ENCODE measurements around the gene FBXO4. TPM values are rescaled to one million over a fixed set of nuclear protein-coding genes. Genes with fewer than 3 reads are reported as not detected.
"Not testable (repeated sequence)": the region's sequence is repeated elsewhere in the genome, so short reads cannot be mapped to it uniquely, and the experiment has no call there.

FBXO4 gene
- total and polyA plus RNA-seq, 5 donors: 3.8 to 6.6 (median 4.1) TPM

- H3K9me3 ChIP-seq (ENCODE audit: control insufficient read depth, low read length); intact Hi-C loops (cut with DNase I); H3K4me3 ChIP-seq (ENCODE audit: low read length); DNase-seq; H3K27me3 ChIP-seq (ENCODE audit: control insufficient read depth, insufficient read depth); H3K27ac ChIP-seq (ENCODE audit: low read length); ATAC-seq; H3K4me1 ChIP-seq (ENCODE audit: control insufficient read depth, insufficient read depth, low read length): not testable (repeated sequence)
- 88% methylated on average over 2 of the region's 2 CpGs for WGBS
Measured at GRCh38 chr5:41982858-41983257, 57.8 kb downstream of the FBXO4 start.

- Histone ChIP-seq H3K4me3 (ENCODE audit: low read length) (no peak overlapping the region), H3K27ac (ENCODE audit: low read length) (no peak overlapping the region), H3K27me3 (ENCODE audit: control insufficient read depth, insufficient read depth) (no peaks in the 10 kb centered on the region), H3K9me3 (ENCODE audit: control insufficient read depth, low read length) (no peaks in the 10 kb centered on the region), H3K4me1 (ENCODE audit: control insufficient read depth, insufficient read depth, low read length) (no peaks in the 10 kb centered on the region)
- intact Hi-C loops (cut with DNase I): no loop called here
- no peak for ATAC-seq
- no peak for DNase-seq
Measured at GRCh38 chr5:41983284-41983683, 58.2 kb downstream of the FBXO4 start.

GRCh38 chr5:41985945-41986695 lies 61.0 kb downstream of the FBXO4 start:
- intact Hi-C loops (cut with DNase I): no loop called here
- Histone ChIP-seq H3K4me1 (ENCODE audit: control insufficient read depth, insufficient read depth, low read length) (no peaks in the 10 kb centered on the region), H3K27ac (ENCODE audit: low read length) (no peak overlapping the region), H3K9me3 (ENCODE audit: control insufficient read depth, low read length) (no peaks in the 10 kb centered on the region), H3K4me3 (ENCODE audit: low read length) (no peak overlapping the region), H3K27me3 (ENCODE audit: control insufficient read depth, insufficient read depth) (no peaks in the 10 kb centered on the region)
- 71% methylated on average over 3 of the region's 3 CpGs for WGBS
- no peak for DNase-seq
- ATAC-seq: no peak

Other genes starting within 250 kb of the FBXO4 start
- gene OXCT1, start 54.9 kb upstream of the FBXO4 start, total RNA-seq: 100 to 1,000 TPM in 1 of 4 donors, 10 to 100 TPM in 3; 77.9 to 108 (median 84.8) TPM
- gene OXCT1, start 54.9 kb upstream of the FBXO4 start, polyA plus RNA-seq: 54.7 TPM
- gene RIMOC1, start 20.9 kb upstream of the FBXO4 start, total RNA-seq: 10 to 100 TPM; 13.4 to 16.7 (median 16.0) TPM
- gene RIMOC1, start 20.9 kb upstream of the FBXO4 start, polyA plus RNA-seq: 7.2 TPM

Data from right cardiac atrium (tissue), 5 donors.